Skeletal muscle cell (primary cell): Measurements from ENCODE around the gene MYL12A.
A peak's percentile ranks its signal among the peaks of the same experiment; 100 is the strongest.
"Not testable (repeated sequence)": the region's sequence is repeated elsewhere in the genome, so short reads cannot be mapped to it uniquely, and the experiment has no call there.

Experiments
- DNase-seq: peaks from one replicate; pipeline ENCODE4 v3.0.0-alpha.2; 2010; ENCODE audit warnings: low read depth
- H3K4me3 ChIP-seq: 2 replicates; pipeline ENCODE4 v1.5.1; 2011; ENCODE audit warnings: low read depth, mild to moderate bottlenecking, control low read depth, low read length, moderate library complexity

The MYL12A gene

DNA sequence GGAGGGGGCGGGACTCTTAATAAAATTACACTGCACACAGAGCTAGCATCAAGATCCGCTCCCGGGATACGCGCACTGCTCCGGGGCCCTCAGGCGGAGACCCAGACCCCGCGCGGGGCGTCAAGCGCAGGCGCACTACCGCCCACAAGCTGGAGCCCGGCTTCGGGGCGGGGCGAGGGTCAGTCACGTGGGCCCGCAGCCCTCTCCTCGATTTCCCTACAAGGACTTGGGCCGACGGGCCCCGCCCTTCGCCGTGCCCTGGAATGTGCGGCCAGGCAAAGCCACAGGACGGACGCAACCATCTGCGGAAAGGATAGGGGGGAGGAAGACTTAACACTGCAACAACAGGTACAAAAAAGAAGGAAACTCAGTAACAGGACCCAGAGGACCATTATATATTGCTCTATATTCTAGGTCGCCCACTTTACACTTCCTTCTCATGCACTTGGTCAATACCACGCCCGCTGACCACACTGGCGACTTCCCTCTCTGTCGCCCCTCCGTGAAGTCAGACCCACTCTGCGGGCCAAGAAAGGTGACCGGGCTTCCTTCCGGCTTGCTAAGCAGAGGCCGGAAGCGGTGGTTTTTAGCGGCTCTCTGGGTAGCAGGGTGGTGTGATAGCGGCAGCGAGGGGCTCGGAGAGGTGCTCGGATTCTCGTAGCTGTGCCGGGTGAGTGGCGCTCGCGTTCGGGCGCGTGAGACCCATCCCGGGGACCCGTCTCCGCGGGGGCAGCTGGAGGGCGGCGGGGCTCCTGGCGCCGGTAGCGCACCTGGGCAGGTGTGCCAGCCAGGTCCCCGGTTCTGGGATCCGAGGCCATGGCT, at the start of gene MYL12A:
Gene MYL12A, plus strand, starts transcription at position 562 of the 822 bp plus-strand sequence. CDS start 5,447 bp downstream, outside the sequence.
- DNase-seq: peak; percentile 96
- peak within 1 kb of the TSS; percentile 92 for H3K4me3 ChIP-seq

DNA sequence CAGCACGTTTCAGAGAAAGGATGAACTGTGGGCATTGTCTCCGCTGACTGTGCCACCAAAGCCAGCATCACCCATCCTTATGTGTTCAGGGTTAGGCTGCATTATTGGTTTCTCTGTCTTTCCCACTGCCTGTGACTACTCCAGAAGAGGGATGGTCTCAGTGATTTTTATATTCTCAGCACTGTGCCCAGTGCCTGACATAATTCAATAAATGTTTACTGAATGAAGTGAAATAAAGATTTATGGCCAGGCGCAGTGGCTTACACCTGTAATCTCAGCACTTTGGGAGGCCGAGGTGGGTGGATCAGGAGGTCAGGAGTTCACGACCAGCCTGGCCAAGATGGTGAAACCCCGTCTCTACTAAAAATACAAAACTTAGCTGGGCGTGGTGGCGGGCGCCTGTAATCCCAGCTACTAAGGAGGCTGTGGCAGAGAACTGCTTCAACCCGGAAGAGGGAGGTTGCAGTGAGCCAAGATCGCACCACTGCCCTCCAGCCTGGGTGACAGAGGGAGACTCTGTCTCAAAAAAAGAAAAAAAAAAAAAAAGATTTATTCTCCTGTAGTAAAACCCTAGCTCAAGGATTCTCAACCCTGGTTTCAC, 49.2 kb upstream of the MYL12A start:
- not testable (repeated sequence) for DNase-seq

GRCh38 chr18:3199942-3200645, 47.5 kb upstream of the MYL12A start:
- DNase-seq: no peak
- no peak overlapping the region for H3K4me3 ChIP-seq

More for the DNA sequence above, 49.2 kb upstream of the MYL12A start:
- H3K4me3 ChIP-seq: not testable (repeated sequence)

- H3K4me3 ChIP-seq: no peak overlapping the region
- DNase-seq: no peak
These were observed 42.4 kb upstream of the MYL12A start for GRCh38 chr18:3205239-3205638.

GRCh38 chr18:3207565-3207964, 40.0 kb upstream of the MYL12A start:
- DNase-seq: no peak
- H3K4me3 ChIP-seq: no peak overlapping the region

GRCh38 chr18:3209859-3210569, 37.6 kb upstream of the MYL12A start:
- H3K4me3 ChIP-seq: no peak overlapping the region
- DNase-seq: no peak

DNA sequence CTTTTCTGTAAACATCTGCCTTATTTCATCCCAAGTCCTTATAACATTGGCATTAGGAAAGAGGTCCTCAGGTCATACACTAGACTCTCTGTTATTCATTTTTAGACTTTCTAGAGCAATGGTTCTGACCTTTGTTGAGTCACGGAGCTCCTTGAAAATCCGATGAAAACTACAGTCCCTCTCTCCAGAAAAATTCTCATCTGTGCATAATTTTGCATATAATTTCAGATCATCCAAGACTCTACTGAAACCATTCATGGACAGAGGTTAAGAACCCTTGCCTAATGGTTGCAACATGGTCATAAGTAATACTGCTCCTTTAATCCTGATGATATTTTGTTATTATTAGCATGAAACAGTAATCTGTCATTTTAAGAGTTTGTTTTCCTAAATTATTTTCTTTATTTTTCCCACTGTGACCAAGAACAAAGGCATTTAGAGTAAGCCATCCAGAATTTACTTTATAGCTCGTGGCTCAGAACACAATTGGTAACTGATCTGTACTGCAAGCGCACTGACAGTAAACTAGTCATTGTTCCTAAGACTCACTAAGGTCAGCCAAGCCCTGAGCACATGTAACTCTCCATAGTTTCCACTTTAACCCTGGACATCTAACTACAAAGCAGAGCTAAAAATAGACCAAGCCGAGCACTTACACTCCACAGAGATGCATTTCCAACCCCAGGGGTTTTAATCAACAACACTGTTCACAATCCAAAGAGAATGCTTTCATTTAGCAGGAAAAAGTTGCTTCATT, 36.2 kb upstream of the MYL12A start:
- DNase-seq: peak; percentile 60
- H3K4me3 ChIP-seq: no peak overlapping the region

DNA sequence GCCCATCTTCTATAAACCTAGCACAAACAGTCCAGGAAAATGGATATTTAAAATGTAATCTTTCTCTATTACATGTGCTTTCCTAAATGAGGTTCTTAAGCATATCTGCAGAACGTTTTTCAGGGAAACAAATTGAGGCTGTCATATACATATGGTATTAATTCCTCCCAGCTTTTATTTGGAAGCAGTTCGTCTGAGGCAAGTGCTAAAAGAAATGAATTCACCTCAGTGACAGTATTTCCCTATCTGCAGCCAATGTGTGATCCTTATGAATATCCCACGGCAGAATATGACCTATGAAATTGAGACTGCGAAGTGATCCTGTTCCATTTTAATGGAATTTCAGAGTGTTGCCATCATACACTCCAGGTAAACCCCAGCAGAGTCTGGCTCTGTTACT, 34.9 kb upstream of the MYL12A start:
- no peak for DNase-seq
- H3K4me3 ChIP-seq: no peak overlapping the region

DNA sequence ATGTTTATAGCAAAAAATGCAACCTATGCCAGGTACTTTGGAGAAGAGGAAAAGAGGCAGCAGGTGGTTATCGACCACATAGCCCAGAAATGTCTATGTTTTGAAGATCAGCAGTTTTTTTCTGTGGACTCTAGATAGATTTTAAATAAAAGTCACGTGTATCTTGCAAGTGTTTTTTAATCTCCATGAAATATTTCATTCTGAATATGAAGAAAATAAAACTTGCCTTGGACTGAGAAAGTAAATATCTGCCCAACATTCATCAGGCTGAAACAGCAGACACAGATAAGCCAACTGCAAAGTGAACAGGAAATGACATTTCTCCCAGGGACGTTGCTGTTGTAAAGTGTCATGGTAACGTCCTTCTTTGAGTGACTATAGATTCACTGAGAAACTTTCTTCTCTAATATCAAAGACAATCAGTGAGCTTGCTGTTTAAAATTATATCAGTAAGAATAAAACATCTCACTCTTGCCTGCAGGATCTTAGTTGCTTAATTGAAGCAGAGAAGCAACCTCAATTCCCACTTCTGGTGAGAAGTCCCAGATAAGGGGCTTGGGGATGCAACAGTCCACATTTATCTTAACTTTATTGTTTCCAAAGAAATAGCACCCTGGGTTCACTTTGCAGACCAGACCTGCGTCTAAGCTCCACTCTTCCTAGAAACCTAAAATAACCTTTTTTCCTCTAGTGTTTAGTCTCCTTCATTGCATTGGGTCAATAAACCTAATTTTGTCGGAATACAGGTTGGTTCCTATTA, 34.1 kb upstream of the MYL12A start:
- H3K4me3 ChIP-seq: no peak overlapping the region
- no peak for DNase-seq

- DNase-seq: no peak
- no peak overlapping the region for H3K4me3 ChIP-seq
These were observed 32.6 kb upstream of the MYL12A start for GRCh38 chr18:3214855-3215637.

GRCh38 chr18:3216987-3217386, 30.6 kb upstream of the MYL12A start:
- no peak overlapping the region for H3K4me3 ChIP-seq
- DNase-seq: no peak

DNA sequence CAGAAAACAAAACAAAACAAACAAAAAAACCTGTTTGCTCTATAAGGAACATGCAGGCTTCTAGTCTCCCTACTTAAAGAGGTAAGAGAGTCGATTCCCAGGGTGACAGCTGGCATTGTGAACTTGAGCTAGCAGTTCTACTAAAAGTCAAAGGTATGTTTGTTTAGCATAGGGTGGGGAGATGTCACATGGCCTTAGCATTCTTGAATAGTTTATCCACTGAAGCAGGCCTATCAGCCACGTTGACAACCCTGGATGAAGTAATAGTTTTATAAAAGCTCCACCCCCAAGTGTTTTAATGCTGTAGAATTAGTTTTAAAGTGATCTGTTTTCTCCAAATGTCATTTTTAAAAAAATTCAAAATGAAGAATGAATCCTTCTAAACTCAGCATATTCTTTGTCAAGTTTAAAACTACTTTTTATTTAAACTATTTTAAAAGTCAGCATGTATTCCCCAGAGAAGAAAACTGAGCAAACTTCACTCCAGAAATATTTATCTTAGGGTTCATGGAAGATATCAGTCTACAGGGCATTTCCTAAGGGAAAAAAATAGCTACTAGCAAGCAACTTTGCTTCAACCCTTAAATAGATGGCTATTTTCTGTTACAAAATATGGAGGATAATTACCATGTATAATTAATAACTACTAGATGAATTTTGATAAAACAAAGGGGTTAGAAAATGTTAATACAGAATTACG, 29.5 kb upstream of the MYL12A start:
- no peak for DNase-seq
- no peak overlapping the region for H3K4me3 ChIP-seq

GRCh38 chr18:3218819-3219218, 28.8 kb upstream of the MYL12A start:
- no peak overlapping the region for H3K4me3 ChIP-seq
- no peak for DNase-seq

- H3K4me3 ChIP-seq: no peak overlapping the region
- no peak for DNase-seq
These were observed 28.4 kb upstream of the MYL12A start for GRCh38 chr18:3219241-3219630.

DNA sequence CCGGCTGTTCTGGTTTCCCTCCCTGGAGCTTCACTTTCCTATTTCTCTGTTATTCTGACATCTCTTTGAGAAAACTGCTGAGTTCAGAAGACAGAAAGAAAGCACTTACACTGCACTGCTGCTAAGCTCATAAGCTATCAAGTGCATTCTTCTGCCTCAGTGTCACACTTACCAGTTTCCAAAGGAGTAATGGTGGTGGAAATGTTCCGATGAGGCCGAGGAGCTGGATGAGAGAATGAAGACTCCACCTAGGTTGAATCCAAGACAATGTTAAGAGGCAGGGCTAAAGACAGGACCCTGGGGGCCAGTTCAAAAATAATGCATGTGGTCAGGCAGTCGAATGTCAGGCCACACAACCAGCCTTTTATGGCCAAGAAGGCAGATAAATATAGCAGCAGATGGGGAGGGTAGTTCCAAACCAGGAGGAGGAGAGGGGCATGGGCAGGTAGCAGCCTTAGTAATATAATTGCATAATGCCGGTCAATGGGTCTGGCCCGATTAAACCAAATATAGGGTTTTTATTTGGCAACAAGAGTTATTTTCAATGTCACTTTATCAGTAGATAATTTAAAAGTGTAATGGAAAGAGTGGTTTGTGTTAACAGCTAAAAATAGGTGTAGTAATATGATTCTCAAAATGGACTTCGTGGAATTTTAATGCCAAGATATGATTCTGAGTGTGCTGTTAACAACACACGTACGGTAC, 27.8 kb upstream of the MYL12A start, which contains the start of gene MYOM1:
Gene MYOM1, minus strand, starts transcription at position 338 of the 705 bp plus-strand sequence. CDS start 4,745 bp downstream, outside the sequence.
- H3K4me3 ChIP-seq: no peak within 1 kb of the TSS

DNA sequence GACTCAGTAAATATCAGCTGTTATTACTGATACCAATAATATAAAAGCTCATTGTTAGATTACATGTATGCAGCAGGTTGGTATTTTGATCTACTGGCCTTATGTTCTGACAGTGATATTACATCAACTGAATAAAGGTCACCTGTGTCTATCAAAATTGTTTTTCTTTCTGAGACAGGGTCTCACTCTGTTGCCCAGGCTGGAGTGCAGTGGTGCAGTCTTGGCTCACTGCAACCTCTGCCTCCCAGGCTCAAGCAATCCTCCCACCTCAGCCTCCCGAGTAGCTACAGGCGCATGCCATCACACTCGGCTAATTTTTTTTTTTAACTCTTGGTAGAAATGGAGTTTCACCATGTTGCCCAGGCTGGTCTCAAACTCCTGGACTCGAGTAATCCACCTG, 26.7 kb upstream of the MYL12A start:
- not testable (repeated sequence) for DNase-seq, H3K4me3 ChIP-seq

More for the DNA sequence above, 27.8 kb upstream of the MYL12A start, which contains the start of gene MYOM1:
- no peak for DNase-seq
